Neutrophil (primary cell): ENCODE results near the gene ABLIM2.

Experiments used
- H3K27ac ChIP-seq: fragments of 200-600 bp; sonication (generic); 2 replicates; pipeline ENCODE4 v1.5.1; 2016; ENCODE audit warnings: mild to moderate bottlenecking, moderate library complexity
- H3K27me3 ChIP-seq: fragments of 200-600 bp; sonication (generic); 2 replicates; pipeline ENCODE4 v1.6.0; 2016; ENCODE audit warnings: mild to moderate bottlenecking
- H3K36me3 ChIP-seq: fragments of 200-600 bp; sonication (generic); 2 replicates; pipeline ENCODE4 v1.5.1; 2017
- H3K4me1 ChIP-seq, 2 experiments: fragments of 200-600 bp in 1 of 2; sonication (generic) in 1 of 2; 1 replicate in 1 of 2; 2 replicates in 1 of 2; pipeline versions ENCODE4 v1.5.1 to v1.6.1; 2013 to 2016; ENCODE audit warnings: low read depth in 1 of 2, low read length in 1 of 2, mild to moderate bottlenecking in 1 of 2, moderate library complexity in 1 of 2; ENCODE audit not compliant: control insufficient read depth in 1 of 2, insufficient read depth in 1 of 2
- H3K4me3 ChIP-seq, 2 experiments: fragments of 200-600 bp in 1 of 2; sonication (generic) in 1 of 2; 1 replicate in 1 of 2; 2 replicates in 1 of 2; pipeline ENCODE4 v1.5.1; 2013 to 2016; ENCODE audit warnings: low read depth in 1 of 2, low read length in 1 of 2, mild to moderate bottlenecking in 1 of 2, moderate library complexity in 1 of 2
- H3K9me3 ChIP-seq: fragments of 200-600 bp; sonication (generic); 2 replicates; pipeline ENCODE4 v1.5.1; 2016
- CTCF ChIP-seq: fragments of 200-600 bp; sonication (generic); IDR thresholded peaks from 2 replicates; pipeline ENCODE4 v1.5.1; 2016; ENCODE audit warnings: antibody characterized with exemption

Gene ABLIM2

GRCh38 chr4:7985891-7986441 is 172.6 kb downstream of the ABLIM2 start:
- no peaks in the 10 kb centered on the region for H3K9me3 ChIP-seq
- H3K36me3 ChIP-seq = no peaks in the 10 kb centered on the region

GRCh38 chr4:7985072-7985471 is 173.5 kb downstream of the ABLIM2 start:
- TF ChIP-seq CTCF = no peak
- Histone ChIP-seq H3K27ac (no peak overlapping the region), H3K4me1 (no peaks in the 10 kb centered on the region), H3K36me3 (no peaks in the 10 kb centered on the region), H3K9me3 (no peaks in the 10 kb centered on the region), H3K27me3 (peaks cover 58% of the 10 kb centered on the region), H3K4me3 (no peak overlapping the region)

More at GRCh38 chr4:7985891-7986441, 172.6 kb downstream of the ABLIM2 start:
- Histone ChIP-seq H3K4me1 (no peaks in the 10 kb centered on the region), H3K27me3 (peaks cover 52% of the 10 kb centered on the region), H3K27ac (no peak overlapping the region), H3K4me3 (no peak overlapping the region)
- TF ChIP-seq CTCF = no peak

GRCh38 chr4:7984286-7984925 is 174.2 kb downstream of the ABLIM2 start:
- H3K4me3 ChIP-seq = no peak overlapping the region
- no peak overlapping the region for H3K27ac ChIP-seq
- H3K27me3 ChIP-seq = peaks cover 65% of the 10 kb centered on the region
- H3K9me3 ChIP-seq = no peaks in the 10 kb centered on the region
- no peak for TF ChIP-seq CTCF
- no peaks in the 10 kb centered on the region for H3K4me1 ChIP-seq
- H3K36me3 ChIP-seq = no peaks in the 10 kb centered on the region

- no peaks in the 10 kb centered on the region for H3K4me1 ChIP-seq
- H3K27me3 ChIP-seq = peaks cover 73% of the 10 kb centered on the region
- H3K27ac ChIP-seq = no peak overlapping the region
- no peak for TF ChIP-seq CTCF
- no peaks in the 10 kb centered on the region for H3K9me3 ChIP-seq
- H3K4me3 ChIP-seq = no peak overlapping the region
- H3K36me3 ChIP-seq = no peaks in the 10 kb centered on the region
Observed at GRCh38 chr4:7983296-7983695, 175.3 kb downstream of the ABLIM2 start.

- H3K4me1 ChIP-seq = no peaks in the 10 kb centered on the region
- H3K9me3 ChIP-seq = no peaks in the 10 kb centered on the region
- H3K27ac ChIP-seq = no peak overlapping the region
- peaks cover 72% of the 10 kb centered on the region for H3K27me3 ChIP-seq
- no peak overlapping the region for H3K4me3 ChIP-seq
- H3K36me3 ChIP-seq = no peaks in the 10 kb centered on the region
- TF ChIP-seq CTCF = no peak
Observed at GRCh38 chr4:7981738-7982394, 176.7 kb downstream of the ABLIM2 start.
